C1 segment of cervical spinal cord (tissue), 14 donors: ENCODE measurements around the gene JAM3.
A peak's percentile ranks its signal among the peaks of the same experiment; 100 is the strongest.

Experiments
- DNase-seq, 14 donors: peaks; one replicate each; lab custom pipeline; 2025; lab: John Stamatoyannopoulos, UW

JAM3 gene

DNA sequence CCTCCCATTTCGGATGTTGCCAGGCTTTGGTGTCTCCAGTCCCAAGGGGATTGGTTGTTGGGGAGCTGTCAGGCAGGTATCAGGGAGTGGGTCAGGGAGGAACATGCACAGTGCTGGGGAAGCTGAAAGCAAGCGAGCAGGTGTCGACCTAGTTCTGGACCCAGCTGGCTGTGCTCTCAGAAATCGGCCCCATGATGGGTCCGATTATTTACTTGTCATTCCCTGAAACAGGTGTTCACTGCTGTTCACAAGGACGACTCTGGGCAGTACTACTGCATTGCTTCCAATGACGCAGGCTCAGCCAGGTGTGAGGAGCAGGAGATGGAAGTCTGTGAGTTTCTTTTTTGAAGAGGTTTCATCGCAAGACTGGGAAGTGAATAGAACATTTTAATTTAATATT lies 76.8 kb downstream of the JAM3 start:
- no peak for DNase-seq

DNA sequence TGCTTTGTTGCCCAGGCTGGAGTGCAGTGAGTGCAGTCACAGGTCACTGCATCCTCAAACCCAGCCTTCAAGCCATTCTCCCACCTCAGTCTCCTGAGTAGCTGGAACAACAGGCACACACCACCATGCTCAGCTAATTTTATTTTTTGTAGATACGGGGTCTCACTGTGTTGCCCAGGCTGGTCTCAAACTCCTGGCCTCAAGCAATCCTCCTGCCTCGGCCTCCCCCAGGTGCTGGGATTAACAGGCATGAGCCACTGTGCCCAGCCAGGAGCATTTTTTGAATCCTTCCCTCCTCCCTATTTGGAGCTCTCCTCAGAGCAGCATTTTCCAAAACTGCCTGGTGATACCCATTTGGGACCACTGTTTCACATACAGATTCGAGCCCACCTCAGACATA lies 77.7 kb downstream of the JAM3 start:
- DNase-seq: no peak

DNA sequence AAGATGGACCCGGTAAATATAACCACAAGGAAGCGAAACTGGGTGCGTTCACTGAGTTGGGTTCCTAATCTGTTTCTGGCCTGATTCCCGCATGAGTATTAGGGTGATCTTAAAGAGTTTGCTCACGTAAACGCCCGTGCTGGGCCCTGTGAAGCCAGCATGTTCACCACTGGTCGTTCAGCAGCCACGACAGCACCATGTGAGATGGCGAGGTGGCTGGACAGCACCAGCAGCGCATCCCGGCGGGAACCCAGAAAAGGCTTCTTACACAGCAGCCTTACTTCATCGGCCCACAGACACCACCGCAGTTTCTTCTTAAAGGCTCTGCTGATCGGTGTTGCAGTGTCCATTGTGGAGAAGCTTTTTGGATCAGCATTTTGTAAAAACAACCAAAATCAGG lies 80.5 kb downstream of the JAM3 start:
- peak in 3 of 14 donors; percentile 25 to 44 (median 28) for DNase-seq

GRCh38 chr11:134150195-134150903 lies 81.5 kb downstream of the JAM3 start:
- DNase-seq: peak in 10 of 14 donors; percentile 13 to 77 (median 54)

DNA sequence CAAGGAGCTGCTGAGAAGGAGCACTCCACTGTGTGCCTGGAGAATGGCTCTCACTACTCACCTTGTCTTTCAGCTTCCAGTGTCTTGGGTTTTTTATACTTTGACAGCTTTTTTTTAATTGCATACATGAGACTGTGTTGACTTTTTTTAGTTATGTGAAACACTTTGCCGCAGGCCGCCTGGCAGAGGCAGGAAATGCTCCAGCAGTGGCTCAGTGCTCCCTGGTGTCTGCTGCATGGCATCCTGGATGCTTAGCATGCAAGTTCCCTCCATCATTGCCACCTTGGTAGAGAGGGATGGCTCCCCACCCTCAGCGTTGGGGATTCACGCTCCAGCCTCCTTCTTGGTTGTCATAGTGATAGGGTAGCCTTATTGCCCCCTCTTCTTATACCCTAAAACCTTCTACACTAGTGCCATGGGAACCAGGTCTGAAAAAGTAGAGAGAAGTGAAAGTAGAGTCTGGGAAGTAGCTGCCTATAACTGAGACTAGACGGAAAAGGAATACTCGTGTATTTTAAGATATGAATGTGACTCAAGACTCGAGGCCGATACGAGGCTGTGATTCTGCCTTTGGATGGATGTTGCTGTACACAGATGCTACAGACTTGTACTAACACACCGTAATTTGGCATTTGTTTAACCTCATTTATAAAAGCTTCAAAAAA lies 82.3 kb downstream of the JAM3 start:
- DNase-seq: peak in 2 of 14 donors; percentile 7 to 16

- DNase-seq: peak in 5 of 14 donors; percentile 14 to 34 (median 19)
Measured at GRCh38 chr11:134152696-134153095, 83.8 kb downstream of the JAM3 start.

- DNase-seq: no peak
Measured at GRCh38 chr11:134153147-134153905, 84.5 kb downstream of the JAM3 start.

DNA sequence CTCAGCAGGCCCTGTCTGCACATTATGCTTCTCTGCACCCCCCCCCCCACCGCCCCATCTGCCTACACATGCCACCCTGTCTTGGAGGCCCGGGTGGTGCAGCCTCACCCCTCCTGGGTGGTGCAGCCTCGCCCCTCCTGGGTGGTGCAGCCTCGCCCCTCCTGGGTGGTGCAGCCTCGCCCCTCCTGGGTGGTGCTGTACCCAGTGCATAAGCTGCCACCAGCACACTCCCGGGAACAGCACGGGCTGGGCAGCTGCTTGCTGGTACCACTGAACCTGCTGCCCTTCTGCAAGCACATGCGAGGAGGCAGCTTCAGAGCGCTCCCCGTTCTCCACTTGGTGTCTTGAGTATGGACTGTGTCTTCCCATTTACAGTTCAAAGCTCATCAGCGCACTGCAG lies 85.6 kb downstream of the JAM3 start:
- DNase-seq: no peak

GRCh38 chr11:134155456-134155855 lies 86.6 kb downstream of the JAM3 start:
- peak in 1 of 14 donors; percentile 72 for DNase-seq

GRCh38 chr11:134155946-134156865 lies 87.3 kb downstream of the JAM3 start:
- DNase-seq: peak in 1 of 14 donors; percentile 71

- DNase-seq: no peak
Measured at GRCh38 chr11:134157451-134157850, 88.6 kb downstream of the JAM3 start.

GRCh38 chr11:134158023-134158422 lies 89.2 kb downstream of the JAM3 start:
- no peak for DNase-seq

- no peak for DNase-seq
Measured at GRCh38 chr11:134159652-134160051, 90.8 kb downstream of the JAM3 start.

DNA sequence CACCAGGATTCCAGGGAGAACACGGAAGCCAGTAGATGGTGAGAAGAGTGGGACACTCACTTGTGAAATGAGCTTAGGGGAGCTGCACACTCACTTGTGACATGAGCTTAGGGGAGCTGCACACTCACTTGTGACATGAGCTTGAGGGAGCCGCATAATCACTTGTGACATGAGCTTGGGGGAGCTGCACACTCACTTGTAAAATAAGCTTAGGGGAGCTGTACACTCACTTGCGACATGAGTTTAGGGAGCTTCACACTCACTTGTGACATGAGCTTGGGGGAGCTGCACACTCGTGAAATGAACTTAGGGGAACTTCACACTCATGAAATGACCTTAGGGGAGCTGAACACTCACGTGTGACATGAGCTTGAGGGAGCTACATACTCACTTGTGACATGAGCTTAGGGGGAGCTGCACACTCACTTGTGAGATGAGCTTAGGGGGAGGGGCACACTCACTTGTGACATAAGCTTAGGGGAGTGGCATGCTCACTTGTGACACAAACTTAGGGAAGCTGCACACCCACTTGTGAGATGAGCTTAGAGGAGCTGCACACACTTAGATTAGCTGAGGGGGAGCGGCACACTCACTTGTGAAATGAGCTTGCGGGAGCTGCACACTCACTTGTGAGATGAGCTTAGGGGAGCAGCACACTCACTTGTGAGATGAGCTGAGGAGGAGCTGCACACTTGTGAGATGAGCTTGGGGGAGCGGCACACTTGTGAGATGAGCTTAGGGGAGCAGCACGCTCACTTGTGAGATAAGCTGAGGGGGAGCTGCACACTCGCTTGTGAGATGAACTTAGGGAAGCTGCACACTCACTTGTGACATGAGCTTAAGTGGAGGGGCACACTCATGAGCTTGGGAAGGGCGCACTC lies 95.9 kb downstream of the JAM3 start:
- DNase-seq: no peak

- DNase-seq: no peak
Measured at GRCh38 chr11:134170177-134170918, 101.5 kb downstream of the JAM3 start.

- DNase-seq: no peak
Measured at GRCh38 chr11:134170919-134171281, 102.0 kb downstream of the JAM3 start.

- DNase-seq: no peak
Measured at GRCh38 chr11:134171951-134172350, 103.1 kb downstream of the JAM3 start.

DNA sequence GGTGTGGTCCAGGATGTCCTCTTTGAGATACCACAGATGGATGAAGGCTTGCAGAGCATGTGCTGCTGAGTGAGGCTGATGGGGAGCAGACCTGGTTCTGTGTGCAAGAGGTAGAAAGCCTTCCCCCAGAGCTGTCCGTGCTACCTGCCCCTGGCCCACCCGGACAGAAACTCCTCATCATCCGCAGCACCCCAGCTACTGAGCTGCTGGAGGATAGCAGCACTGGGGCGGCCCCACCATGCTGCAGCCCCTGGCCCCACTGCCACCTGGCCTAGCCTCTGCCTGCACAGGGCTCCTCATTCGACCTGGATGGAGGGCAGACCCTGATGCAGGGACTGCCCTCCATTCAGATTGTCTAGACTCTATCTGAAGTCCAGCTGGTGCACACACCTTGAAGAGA lies 104.4 kb downstream of the JAM3 start:
- no peak for DNase-seq

DNA sequence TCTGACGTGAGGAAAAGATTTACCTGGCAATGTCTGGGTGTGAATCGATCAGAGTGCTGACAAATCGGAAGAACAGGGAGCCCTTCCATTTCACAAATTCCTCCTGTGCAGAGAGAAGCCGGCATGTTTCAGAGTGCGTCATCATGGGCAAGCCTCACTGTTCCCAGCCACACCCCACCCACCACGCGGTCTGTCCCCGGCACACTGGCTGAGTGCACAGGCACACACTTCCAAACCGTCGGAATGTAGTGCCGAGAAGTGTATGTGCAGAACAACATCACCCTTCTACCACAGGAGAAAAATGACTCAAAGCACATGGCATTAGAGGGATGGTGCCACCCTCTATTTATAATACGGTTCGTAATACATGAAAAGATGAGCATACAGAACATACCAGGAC lies 107.4 kb downstream of the JAM3 start:
- no peak for DNase-seq
